NCI-H226 (cell line): Measurements from ENCODE around the gene EHD2.
"Not testable (repeated sequence)": the region's sequence is repeated elsewhere in the genome, so short reads cannot be mapped to it uniquely, and the experiment has no call there.

ENCODE experiments used
- DNase-seq: peaks from one replicate; pipeline ENCODE4 v3.0.0-alpha.2; 2015

Gene EHD2

DNA sequence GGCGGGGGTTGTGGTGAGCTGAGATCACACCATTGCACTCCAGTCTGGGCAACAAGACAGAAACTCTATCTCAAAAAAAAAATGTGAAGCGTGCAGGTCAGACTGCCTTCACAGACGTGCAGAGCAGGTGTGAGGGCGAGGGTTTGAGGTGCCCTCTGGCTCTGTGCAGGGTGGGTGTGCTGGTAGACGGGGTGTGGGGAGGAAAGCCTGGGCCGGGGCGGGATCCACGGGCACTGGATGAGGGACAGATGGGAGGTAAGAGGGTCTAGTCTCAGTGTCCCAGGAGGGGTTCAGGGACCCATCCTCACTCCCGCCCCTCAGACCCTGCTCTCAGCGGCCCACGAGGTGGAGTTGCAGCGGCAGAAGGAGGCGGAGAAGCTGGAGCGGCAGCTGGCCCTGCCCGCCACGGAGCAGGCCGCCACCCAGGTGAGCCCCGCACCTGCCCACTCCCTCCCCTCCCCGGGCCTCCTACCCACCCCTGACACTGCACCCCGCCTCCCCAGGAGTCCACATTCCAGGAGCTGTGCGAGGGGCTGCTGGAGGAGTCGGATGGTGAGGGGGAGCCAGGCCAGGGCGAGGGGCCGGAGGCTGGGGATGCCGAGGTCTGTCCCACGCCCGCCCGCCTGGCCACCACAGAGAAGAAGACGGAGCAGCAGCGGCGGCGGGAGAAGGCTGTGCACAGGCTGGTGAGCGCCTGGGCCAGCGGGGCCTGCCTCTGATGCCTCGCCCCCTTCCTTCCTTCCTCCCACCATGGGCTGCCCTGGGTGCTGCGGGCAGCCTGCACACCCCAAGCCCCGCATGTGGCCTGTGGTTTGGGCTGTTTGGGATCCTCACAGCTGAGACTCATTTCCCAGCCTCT lies 41.2 kb downstream of the EHD2 start:
- no peak for DNase-seq

DNA sequence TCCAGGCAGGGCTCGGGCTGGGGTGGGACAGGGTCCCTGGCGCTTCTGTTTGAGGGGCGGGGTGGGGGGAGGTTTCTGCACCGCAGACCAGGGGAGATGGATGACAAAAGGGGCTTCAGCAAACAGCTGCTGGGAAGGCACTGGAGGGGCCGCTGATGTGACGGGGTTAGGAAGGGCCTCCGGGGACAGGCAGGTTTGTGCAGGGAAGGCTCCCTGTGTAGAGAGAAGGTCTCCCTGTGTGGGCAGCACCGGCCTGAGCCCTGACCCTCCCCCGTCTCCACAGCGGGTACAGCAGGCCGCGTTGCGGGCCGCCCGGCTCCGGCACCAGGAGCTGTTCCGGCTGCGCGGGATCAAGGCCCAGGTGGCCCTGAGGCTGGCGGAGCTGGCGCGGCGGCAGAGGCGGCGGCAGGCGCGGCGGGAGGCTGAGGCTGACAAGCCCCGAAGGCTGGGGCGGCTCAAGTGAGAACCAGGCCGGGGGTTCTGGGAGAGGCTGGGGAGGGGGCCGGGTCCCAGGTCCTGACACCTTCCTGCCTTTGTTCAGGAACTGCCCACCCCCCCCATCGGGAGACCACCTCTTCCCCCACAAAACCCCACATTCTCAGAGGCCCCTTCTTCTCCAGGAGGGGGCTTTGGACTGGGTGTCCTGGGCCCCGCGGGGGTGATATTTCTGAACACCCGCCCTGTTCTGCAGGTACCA lies 42.0 kb downstream of the EHD2 start:
- DNase-seq, result no peak

DNA sequence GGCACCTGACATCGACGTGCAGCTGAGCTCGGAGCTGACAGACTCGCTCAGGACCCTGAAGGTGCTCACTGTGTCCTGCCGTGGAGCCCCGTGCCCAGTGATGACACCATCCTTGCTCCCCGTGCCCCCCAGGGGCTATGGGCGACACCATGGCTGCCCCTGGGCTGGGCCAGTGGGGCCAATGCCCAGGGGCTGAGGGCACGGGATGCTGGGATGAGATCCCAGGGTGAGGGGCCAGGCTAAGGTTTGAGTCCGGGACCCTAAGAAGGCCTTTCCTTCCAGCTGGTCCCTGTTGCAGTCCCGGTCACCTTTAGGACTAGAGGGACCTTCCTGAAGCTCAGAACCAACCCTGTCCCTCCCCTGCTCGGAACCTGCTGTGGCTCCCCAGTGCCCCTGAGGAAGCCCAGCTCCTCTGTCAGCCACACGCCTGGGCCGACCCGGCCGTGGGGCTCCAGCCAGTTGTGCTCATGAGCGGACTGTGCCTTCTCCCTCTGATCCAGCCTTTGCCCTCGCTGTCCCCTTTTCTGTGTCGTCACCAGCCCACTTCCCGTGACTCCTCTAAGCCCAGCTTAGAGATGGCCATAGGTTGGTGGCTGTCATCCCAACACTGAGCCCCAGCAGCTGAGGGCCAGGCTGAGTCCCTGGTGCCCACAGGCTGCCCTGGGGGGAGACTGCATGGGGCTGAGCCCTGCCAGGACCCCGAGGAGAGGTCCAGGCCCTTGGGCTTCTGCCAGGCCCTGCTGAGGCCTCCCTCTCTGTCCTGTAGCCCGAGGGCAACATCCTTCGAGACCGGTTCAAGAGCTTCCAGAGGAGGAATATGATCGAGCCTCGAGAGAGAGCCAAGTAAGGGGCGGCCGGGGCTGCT lies 42.8 kb downstream of the EHD2 start:
- no peak for DNase-seq

DNA sequence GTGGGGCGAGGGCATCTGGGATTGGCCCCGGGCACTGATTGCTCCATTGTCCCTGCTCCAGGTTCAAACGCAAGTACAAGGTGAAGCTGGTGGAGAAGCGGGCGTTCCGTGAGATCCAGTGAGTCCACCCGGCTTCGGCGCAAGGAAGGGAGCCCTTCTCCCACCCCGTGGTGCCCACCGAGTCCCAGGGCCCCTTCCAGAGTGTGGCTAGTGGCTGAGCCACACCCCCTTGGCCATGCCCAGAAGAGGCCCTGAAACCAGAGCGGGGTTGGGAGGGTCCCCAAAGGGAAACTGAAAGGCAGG lies 43.4 kb downstream of the EHD2 start:
- DNase-seq, result no peak

DNA sequence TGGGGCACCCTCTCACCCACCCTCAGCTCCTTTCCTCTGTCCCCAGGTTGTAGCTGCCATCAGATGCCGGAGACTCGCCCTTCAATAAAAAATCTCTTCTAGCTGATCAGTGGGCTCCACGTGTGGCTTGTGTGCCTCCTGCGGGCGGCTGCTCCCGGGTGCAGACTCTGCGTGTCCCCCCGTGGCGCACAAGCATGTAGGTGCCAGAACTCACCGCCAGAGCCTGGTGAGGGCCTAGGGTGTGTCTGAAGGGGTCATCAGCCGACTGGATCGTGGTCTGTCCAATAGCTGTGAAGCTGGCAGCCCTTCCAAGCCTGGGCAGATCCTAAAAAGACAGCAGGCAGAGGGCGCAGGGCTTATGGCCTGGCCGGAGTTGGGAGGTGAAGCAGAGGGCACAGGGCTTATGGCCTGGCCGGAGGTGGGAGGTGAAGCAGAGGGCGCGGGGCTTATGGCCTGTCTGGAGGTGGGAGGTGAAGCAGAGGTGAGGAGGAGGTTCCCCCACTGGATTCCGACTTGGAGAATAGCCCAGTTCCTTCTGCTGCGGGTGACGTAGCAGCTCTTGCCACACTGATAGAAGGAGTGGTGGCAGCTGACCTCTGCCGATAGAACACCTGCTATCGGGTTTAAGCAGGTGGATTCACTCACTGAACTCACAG lies 43.9 kb downstream of the EHD2 start:
- DNase-seq, result no peak

DNA sequence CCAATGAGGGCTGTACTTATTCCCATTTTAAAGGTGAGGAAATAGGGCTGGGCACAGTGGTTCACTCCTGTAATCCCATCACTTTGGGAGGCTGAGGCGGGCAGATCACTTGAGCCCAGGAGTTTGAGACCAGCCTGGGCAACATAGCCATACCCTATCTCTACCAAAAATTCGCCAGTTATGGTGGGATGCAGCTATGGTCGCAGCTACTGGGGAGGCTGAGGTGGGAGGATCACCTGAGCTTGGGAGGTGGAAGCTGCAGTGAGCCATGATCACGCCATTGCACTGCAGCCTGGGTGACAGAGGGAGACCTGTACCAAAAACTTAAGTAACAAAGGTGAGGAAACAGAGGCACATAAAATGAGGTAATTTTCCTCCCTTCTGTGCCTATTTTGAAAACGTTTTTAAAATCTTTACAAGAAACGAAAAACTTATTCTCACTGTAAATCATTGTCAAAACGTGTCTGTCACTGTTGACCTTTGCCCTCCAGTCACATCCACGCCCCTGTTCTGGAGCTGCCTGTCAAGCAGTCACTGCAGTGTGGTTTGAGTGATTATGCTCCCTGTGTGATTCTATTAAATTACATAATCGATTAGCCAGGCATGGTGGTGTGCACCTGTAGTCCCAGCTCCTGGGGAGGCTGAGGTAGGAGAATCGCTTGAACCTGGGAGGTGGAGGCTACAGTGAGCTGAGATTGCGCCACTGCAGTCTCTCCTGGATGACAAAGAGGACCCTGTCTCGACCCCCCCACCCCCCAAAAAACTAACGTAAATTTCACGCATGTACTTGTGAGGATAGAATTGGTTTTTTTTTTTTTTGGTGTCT lies 44.6 kb downstream of the EHD2 start:
- DNase-seq, result no peak

DNA sequence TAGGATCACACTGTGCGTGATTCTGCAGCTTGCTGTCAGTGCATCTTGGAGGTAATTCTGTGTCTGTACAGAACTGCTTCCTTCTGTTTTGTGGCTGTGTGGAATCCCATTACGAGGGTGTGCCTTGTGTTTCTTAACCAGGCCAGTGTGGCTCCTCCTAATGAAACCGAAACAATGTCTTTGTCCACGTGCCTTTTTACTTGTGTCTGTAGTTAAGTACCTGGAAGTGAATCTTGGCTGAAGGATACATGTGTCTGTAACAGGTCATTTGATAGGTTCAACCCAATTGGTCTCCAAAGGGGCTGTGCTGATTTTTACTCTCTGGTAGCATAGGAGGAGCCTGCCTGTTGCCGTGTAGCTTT lies 45.2 kb downstream of the EHD2 start:
- no peak for DNase-seq

DNA sequence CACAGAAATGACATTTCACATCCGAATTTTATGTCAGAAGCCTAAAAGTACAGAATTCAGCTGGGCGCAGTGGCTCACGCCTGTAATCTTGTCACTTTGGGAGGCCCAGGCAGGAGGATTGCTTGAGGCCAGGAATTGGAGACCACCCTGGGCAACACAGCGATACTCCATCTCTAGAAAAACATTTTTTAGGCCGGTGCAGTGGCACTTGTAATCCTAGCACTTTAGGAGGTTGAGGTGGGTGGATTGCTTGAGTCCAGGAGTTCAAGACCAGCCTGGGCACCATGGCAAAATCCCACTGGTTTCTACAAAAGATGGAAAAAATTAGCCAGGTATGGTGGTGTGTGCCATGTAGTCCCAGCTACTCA lies 47.4 kb downstream of the EHD2 start:
- DNase-seq, result no peak

DNA sequence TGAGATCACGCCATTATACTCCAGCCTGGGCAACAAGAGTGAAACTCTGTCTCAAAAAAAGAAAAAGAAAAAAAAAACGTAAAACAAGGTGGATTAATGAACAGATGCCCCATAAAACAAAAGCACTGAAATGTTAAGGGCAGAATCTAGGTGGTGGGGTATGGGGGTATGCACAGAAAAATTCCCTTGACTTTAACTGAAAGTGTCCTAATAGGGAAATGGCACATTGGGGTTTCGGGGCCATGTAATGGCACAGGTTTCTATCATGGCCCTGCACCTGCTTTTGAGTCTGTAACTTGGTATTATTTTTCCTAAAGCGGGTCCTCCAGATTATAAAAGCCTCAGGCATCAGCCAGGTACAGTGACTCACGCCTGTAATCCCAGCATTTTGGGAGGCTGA lies 48.3 kb downstream of the EHD2 start:
- DNase-seq, result no peak

DNA sequence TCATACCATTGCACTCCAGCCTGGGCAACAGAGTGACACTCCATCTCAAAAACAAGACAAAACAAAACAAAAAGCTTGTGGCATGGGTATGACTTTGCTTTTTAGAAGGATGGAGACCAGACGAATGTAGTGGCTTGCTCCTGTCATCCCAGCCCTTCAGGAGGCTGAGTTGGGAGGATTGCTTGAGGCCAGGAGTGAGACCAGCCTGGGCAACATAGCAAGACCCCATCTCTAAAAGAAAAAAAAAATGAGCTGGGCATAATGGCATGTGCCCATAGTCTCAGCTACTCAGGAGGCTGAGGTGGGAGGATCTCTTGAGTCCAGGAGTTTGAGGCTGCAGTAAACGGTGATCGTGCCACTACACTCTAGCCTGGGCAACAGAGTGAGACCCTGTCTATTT lies 48.9 kb downstream of the EHD2 start:
- DNase-seq, result no peak

DNA sequence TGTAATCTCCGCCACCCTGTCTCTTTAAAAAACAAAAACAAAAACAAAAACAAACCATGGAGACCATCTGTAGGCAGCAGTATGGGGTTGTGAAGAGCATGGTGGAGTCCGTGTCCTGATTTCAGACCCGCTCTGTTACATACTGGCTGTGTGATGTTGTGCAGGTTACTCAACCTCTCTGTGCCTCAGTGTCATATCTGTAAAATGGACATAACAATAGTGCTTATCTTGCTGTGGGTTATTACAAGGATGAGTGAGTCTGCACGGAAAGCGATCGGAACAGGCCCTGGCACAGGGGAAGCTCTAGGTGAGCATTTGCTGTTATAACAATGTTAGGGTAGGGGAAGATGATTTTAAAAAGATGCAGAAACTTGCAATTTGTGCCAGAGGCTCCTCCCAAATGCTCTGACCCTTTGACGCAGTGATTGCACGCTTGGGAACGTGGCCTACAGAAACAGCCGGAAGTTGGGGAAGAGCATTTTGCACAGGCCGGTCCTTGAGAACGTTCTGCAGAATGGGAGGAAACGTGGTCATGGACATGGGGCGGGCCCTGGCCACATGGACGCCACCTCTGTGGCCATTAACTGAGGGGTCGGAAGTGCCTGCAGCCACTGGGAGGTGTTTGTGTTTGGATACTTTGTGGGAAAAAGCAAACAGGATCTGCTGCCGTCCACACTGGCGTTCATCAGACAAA lies 49.5 kb downstream of the EHD2 start:
- DNase-seq, result no peak

DNA sequence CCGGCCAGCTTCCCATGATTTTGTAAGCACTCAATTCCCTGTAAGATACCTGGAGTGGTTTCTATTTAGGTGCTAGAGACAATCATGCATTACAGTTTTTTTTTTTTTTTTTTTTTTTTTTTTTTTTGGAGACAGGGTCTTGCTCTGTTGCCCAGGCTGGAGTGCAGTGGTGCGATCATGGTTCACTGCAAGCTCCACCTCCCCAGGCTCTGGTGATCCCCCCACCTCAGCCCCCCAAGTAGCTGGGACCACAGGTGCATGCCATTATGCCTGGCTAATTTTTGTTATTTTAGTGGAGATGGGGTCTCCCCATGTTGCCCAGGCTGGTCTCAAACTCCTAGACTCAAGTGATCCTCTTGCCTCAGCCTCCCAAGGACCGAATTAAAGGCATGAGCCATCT lies 51.5 kb downstream of the EHD2 start:
- DNase-seq, result not testable (repeated sequence)

DNA sequence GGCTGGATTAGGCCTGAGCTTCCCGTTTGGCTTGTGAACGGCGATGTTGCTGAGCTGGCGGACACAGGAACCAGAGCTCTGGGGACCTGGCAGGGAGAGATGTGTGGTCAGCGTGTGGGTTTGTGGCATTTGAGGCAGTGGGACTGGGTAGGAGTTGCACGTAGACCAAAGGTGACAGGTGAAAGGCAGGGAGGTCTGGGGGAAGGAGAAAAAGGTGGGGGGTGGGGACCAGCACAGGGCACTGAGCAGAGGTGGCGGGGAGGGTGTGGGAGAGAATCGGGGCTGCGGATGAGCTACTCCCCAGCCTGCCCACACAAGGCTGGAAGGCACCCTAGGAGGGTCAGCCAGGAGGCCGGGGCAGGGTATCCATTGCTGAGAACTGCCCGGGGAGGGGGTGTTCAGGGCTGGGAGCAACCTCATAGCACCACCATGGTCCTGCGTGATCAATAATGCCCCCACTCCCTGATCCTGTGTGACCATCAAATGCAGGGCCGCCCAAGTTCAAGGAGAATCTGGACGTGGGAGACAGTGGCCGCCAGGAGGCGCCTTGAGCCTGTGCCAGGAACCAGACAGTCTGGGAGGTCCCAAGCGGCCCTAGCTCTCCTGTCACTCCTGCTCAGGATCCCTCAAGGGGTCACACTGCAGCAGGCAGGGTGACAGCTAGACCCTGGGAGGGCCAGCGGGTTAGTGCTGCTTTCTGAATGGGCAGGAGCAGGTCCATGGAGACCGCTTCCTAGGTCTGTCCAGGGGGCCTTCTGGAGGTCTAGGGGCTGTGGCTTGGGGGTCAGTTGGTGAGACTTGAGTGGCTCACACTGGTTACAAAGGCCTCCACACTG lies 52.5 kb downstream of the EHD2 start:
- no peak for DNase-seq

DNA sequence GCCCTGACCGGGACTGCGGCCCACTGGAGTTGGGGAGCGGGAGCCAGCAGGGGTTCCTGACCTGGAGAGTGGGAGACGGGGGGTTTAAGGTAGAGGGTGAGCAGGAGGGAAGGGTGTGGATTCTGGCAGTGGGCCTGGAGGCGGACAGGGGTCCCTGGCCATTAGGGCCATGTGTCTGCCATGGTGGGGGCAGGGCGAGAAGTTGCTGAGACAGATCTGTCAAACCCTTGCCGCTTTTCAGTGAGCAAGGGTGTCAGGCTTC lies 53.1 kb downstream of the EHD2 start:
- DNase-seq, result no peak

DNA sequence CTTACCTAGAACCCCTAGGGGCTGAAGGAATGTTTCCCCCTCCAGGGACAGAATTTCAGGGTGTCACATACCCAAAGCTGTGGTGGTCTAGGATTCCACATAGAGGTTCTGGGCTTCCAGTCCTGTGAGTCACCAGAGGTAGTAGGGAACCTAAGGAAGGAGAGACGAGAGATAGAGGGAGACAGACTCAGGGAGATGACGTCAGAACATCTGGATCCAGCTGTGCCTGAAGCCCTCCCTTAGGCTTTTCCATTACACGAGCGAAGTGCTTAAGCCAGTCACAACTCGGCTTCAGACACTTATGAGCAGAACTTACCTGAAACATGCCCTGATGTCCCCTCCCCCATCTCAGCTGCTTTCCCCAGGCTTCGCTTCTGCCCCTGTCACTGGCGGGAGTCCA lies 53.4 kb downstream of the EHD2 start:
- DNase-seq, result no peak

DNA sequence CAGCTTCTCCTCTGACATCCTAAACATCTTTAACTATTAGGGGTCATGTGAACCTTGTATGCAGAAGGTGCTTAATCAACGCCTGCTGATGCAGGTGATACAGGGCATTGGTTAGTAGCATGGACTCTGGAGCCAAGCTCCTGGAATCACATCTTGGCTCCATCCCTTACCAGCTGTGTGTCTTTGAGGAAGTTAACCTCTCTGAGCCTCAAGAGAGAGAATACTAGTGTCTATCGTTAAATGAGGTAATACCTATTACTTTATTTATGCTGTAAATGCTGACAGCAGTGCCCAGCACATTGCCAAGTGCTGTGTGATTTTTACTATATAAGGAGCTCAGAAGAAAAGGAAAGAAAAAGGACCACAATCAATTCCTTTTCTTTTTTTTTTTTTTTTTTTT lies 54.1 kb downstream of the EHD2 start:
- DNase-seq, result no peak

DNA sequence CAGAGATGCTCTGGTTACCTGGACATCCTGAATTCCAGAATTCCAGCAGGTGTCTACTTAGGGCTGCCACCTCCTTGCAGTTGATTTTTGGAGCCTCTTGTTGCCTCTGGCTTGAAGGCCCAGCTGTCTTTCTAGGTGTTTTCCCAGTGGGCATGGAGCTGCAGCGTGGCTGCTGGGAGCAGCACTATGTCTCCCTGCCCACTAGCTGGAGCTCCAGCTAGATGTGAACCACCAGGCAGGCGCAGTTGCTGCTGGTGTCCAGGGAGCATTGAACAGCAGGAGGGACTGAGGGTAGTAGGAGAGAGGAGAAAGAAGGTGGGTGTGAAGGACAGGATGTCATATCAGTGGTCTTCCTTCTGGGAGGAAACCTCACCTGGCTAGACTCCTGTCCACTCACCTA lies 55.4 kb downstream of the EHD2 start:
- no peak for DNase-seq

DNA sequence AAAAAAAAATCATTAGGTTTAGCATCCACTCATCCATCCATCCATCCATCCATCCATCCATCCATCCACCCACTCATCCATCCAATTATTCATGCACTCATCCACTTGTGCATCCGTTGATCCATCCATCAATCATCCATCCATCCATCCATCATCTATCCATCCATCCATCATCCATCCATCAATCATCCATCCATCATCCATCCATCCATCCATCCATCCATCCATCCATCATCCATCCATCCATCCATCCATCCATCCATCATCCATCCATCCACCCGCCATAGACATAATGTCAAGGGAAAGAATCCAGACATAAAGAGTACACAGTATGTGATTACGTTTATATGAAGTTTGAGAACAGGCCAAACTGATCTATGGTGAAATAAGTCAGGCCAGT lies 56.3 kb downstream of the EHD2 start:
- no peak for DNase-seq

DNA sequence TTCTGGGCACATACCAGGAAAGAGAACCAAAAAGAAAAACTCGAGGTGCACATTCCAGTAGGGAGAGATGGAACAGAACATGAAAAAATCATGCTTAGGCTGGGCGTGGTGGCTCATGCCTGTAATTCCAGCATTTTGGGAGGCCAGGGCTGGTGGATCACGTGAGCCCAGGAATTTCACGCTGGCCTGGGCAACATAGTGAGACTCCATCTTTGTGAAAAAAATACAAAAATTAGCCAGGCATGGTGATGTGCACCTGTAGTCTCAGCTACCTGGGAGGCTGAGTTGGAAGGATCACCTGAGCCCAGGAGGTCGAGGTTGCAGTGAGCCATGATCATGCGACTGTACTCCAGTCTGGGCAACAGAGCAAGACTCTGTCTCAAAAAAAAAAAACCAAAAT lies 58.1 kb downstream of the EHD2 start:
- DNase-seq, result not testable (repeated sequence)

DNA sequence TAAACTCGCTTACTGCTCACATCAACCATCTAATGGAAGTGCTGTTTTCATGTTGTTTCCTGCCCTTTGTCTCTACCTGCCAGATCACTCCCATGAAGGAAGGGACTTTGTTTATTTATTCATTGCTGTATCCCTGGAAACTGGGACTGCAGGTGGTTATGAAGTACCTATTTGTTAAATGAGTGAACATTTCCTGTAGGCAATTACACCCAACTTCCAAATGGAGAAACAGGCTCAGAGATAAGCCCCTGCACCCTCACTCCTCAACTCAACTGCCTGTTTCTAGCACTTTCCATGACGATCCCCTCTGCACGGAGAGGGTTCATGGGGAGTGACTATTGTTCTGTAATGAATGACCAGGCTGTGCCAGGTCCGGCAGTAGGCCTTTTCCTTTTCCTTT lies 63.3 kb downstream of the EHD2 start:
- DNase-seq, result peak; percentile 14
